ENCODE results near the gene KLHL3.

Gene KLHL3

GRCh38 chr5:137610598-137610997 is 125.3 kb downstream of the KLHL3 start:
- DNase-seq (ENCODE audit: low read depth), result no peak

GRCh38 chr5:137609127-137609526 is 126.8 kb downstream of the KLHL3 start:
- no peak for DNase-seq (ENCODE audit: low read depth)

- DNase-seq (ENCODE audit: low read depth), result no peak
Measured at GRCh38 chr5:137607771-137608170, 128.1 kb downstream of the KLHL3 start.

- DNase-seq (ENCODE audit: low read depth), result no peak
Measured at GRCh38 chr5:137606401-137606800, 129.5 kb downstream of the KLHL3 start.

- DNase-seq (ENCODE audit: low read depth), result no peak
Measured at GRCh38 chr5:137605411-137605810, 130.5 kb downstream of the KLHL3 start.

- DNase-seq (ENCODE audit: low read depth), result no peak
Measured at GRCh38 chr5:137604348-137605095, 131.4 kb downstream of the KLHL3 start.

- no peak for DNase-seq (ENCODE audit: low read depth)
Measured at GRCh38 chr5:137603891-137604290, 132.0 kb downstream of the KLHL3 start.

GRCh38 chr5:137603356-137603755 is 132.5 kb downstream of the KLHL3 start:
- no peak for DNase-seq (ENCODE audit: low read depth)

GRCh38 chr5:137602721-137603273 is 133.1 kb downstream of the KLHL3 start:
- DNase-seq (ENCODE audit: low read depth), result no peak

- DNase-seq (ENCODE audit: low read depth), result no peak
Measured at GRCh38 chr5:137600721-137601360, 135.0 kb downstream of the KLHL3 start.

GRCh38 chr5:137599457-137599856 is 136.4 kb downstream of the KLHL3 start:
- DNase-seq (ENCODE audit: low read depth), result no peak

- DNase-seq (ENCODE audit: low read depth), result no peak
Measured at GRCh38 chr5:137598399-137598798, 137.5 kb downstream of the KLHL3 start.

GRCh38 chr5:137596941-137597340 is 138.9 kb downstream of the KLHL3 start:
- DNase-seq (ENCODE audit: low read depth), result no peak

- DNase-seq (ENCODE audit: low read depth), result no peak
Measured at GRCh38 chr5:137595396-137596079, 140.4 kb downstream of the KLHL3 start.

- DNase-seq (ENCODE audit: low read depth), result no peak
Measured at GRCh38 chr5:137594717-137595116, 141.2 kb downstream of the KLHL3 start.

- DNase-seq (ENCODE audit: low read depth), result no peak
Measured at GRCh38 chr5:137592317-137592716, 143.6 kb downstream of the KLHL3 start.

- DNase-seq (ENCODE audit: low read depth), result no peak
Measured at GRCh38 chr5:137589185-137589584, 146.7 kb downstream of the KLHL3 start.

GRCh38 chr5:137587919-137588318 is 148.0 kb downstream of the KLHL3 start:
- no peak for DNase-seq (ENCODE audit: low read depth)

- no peak for DNase-seq (ENCODE audit: low read depth)
Measured at GRCh38 chr5:137584262-137584661, 151.6 kb downstream of the KLHL3 start.

GRCh38 chr5:137583129-137583528 is 152.8 kb downstream of the KLHL3 start:
- no peak for DNase-seq (ENCODE audit: low read depth)

- no peak for DNase-seq (ENCODE audit: low read depth)
Measured at GRCh38 chr5:137582218-137582617, 153.7 kb downstream of the KLHL3 start.

GRCh38 chr5:137581776-137582175 is 154.1 kb downstream of the KLHL3 start:
- no peak for DNase-seq (ENCODE audit: low read depth)

- DNase-seq (ENCODE audit: low read depth), result no peak
Measured at GRCh38 chr5:137580030-137580429, 155.9 kb downstream of the KLHL3 start.

Data from CMK (cell line).